Mammary epithelial cell (primary cell): Measurements from ENCODE around the gene AGAP1.

Experiments
- CTCF ChIP-seq, 2 donors: IDR thresholded peaks in 1 of 2; conservative IDR thresholded peaks in 1 of 2; 2 replicates each; pipeline ENCODE4 v1.5.1; 2011 to 2012; ENCODE audit warnings: inconsistent platforms in 2 of 2, low read length in 2 of 2, mild to moderate bottlenecking in 2 of 2, control low read depth in 1 of 2, low read depth in 1 of 2; ENCODE audit not compliant: insufficient read depth in 1 of 2; ENCODE audit errors: extremely low read depth in 1 of 2
- EZH2 ChIP-seq: IDR thresholded peaks from 2 replicates; pipeline ENCODE4 v1.6.1; 2012; ENCODE audit warnings: low read length, inconsistent platforms, borderline replicate concordance

GRCh38 chr2:235584638-235585007, 90.8 kb downstream of the AGAP1 start:
- TF ChIP-seq CTCF (conservative IDR thresholded peaks at IDR 0.05 in 1 of 2, IDR thresholded peaks at IDR 0.05 in 1 of 2; ENCODE audit: extremely low read depth in 1 of 2, insufficient read depth in 1 of 2, low read depth in 1 of 2, low read length in 2 of 2) (no peak), EZH2 (no peak)
